Liver (tissue), 9 donors: Measurements from ENCODE around the gene DNAJA4. TPM values are rescaled to one million over a fixed set of nuclear protein-coding genes. Genes with fewer than 3 reads are reported as not detected.

ENCODE experiments used
- DNase-seq: peaks from one replicate; pipeline ENCODE4 v3.0.0-alpha.2; 2017; ENCODE audit warnings: low spot score
- H3K27ac ChIP-seq, 2 donors: one replicate each; pipeline ENCODE4 v1.7.0; 2013; ENCODE audit warnings: inconsistent platforms in 2 of 2, low read length in 2 of 2, control low read depth in 1 of 2, low read depth in 1 of 2, mild to moderate bottlenecking in 1 of 2
- H3K27me3 ChIP-seq, 4 donors: one replicate each; pipeline versions ENCODE4 v1.6.1 to v1.7.0; 2013; ENCODE audit warnings: low read length in 3 of 4, inconsistent platforms in 1 of 4, mild to moderate bottlenecking in 1 of 4, moderate library complexity in 1 of 4; ENCODE audit not compliant: control insufficient read depth in 4 of 4, insufficient read depth in 4 of 4
- H3K36me3 ChIP-seq, 4 donors: one replicate each; pipeline versions ENCODE4 v1.6.1 to v1.7.0; 2013; ENCODE audit warnings: low read length in 3 of 4, mild to moderate bottlenecking in 3 of 4, low read depth in 1 of 4, moderate library complexity in 1 of 4; ENCODE audit not compliant: control insufficient read depth in 4 of 4, insufficient read depth in 3 of 4
- H3K4me1 ChIP-seq, 4 donors: one replicate each; pipeline versions ENCODE4 v1.6.1 to v1.7.0; 2013; ENCODE audit warnings: low read length in 3 of 4, mild to moderate bottlenecking in 3 of 4, moderate library complexity in 1 of 4; ENCODE audit not compliant: control insufficient read depth in 4 of 4, insufficient read depth in 4 of 4
- H3K4me3 ChIP-seq, 3 donors: one replicate each; pipeline versions ENCODE4 v1.6.1 to v1.7.0; 2013; ENCODE audit warnings: low read length in 3 of 3, control low read depth in 1 of 3, low read depth in 1 of 3, mild to moderate bottlenecking in 1 of 3
- H3K9ac ChIP-seq, 2 donors: one replicate each; pipeline ENCODE4 v1.7.0; 2013; ENCODE audit warnings: low read length in 2 of 2, mild to moderate bottlenecking in 2 of 2, moderate library complexity in 2 of 2, control low read depth in 1 of 2, low read depth in 1 of 2
- H3K9me3 ChIP-seq, 4 donors: one replicate each; pipeline versions ENCODE4 v1.6.1 to v1.7.0; 2013; ENCODE audit warnings: low read length in 3 of 4; ENCODE audit not compliant: control insufficient read depth in 4 of 4
- ATF3 ChIP-seq: IDR thresholded peaks from 2 replicates; pipeline ENCODE4 v1.6.1; 2016; ENCODE audit warnings: antibody characterized with exemption
- CTCF ChIP-seq: fragments of 150-350 bp; IDR thresholded peaks from 2 replicates; pipeline ENCODE4 v1.5.1; 2017; ENCODE audit warnings: improper control_type of control experiment, low read depth, low read length; ENCODE audit not compliant: missing input control
- EGR1 ChIP-seq, 2 donors: IDR thresholded peaks; 2 replicates each; pipeline ENCODE4 v1.6.1; 2016 to 2018; ENCODE audit warnings: antibody characterized with exemption in 2 of 2, low read depth in 2 of 2
- FOXA1 ChIP-seq: IDR thresholded peaks from 2 replicates; pipeline ENCODE4 v1.6.1; 2016; ENCODE audit warnings: antibody characterized with exemption
- FOXA2 ChIP-seq: IDR thresholded peaks from 2 replicates; pipeline ENCODE4 v1.6.1; 2016; ENCODE audit warnings: antibody characterized with exemption
- GABPA ChIP-seq, 2 donors: IDR thresholded peaks in 1 of 2; conservative IDR thresholded peaks in 1 of 2; 2 replicates each; pipeline ENCODE4 v1.6.1; 2016; ENCODE audit warnings: antibody characterized with exemption in 2 of 2, mild to moderate bottlenecking in 1 of 2, moderate library complexity in 1 of 2
- HNF4A ChIP-seq, 2 donors: conservative IDR thresholded peaks; 2 replicates each; pipeline ENCODE4 v1.6.1; 2016; ENCODE audit warnings: antibody characterized with exemption in 2 of 2, mild to moderate bottlenecking in 2 of 2
- HNF4G ChIP-seq: IDR thresholded peaks from 2 replicates; pipeline ENCODE4 v1.6.1; 2016; ENCODE audit warnings: antibody characterized with exemption
- JUND ChIP-seq, 2 donors: IDR thresholded peaks; 2 replicates each; pipeline ENCODE4 v1.6.1; 2016; ENCODE audit warnings: antibody characterized with exemption in 2 of 2
- MAX ChIP-seq: IDR thresholded peaks from 2 replicates; pipeline ENCODE4 v1.6.1; 2016; ENCODE audit warnings: antibody characterized with exemption
- NR2F2 ChIP-seq: IDR thresholded peaks from 2 replicates; pipeline ENCODE4 v1.6.1; 2016; ENCODE audit warnings: antibody characterized with exemption
- RAD21 ChIP-seq, 2 donors: IDR thresholded peaks; 2 replicates each; pipeline ENCODE4 v1.6.1; 2016; ENCODE audit warnings: antibody characterized with exemption in 2 of 2, mild to moderate bottlenecking in 2 of 2
- REST ChIP-seq: IDR thresholded peaks from 2 replicates; pipeline ENCODE4 v1.6.1; 2016; ENCODE audit warnings: antibody characterized with exemption, mild to moderate bottlenecking
- RXRA ChIP-seq, 2 donors: IDR thresholded peaks; 2 replicates each; pipeline ENCODE4 v1.6.1; 2017 to 2018; ENCODE audit warnings: antibody characterized with exemption in 2 of 2, mild to moderate bottlenecking in 1 of 2
- SP1 ChIP-seq: IDR thresholded peaks from 2 replicates; pipeline ENCODE4 v1.6.1; 2018; ENCODE audit warnings: antibody characterized with exemption, mild to moderate bottlenecking
- TAF1 ChIP-seq: conservative IDR thresholded peaks from 2 replicates; pipeline ENCODE4 v1.6.1; 2016; ENCODE audit warnings: antibody characterized with exemption, mild to moderate bottlenecking
- YY1 ChIP-seq: IDR thresholded peaks from 2 replicates; pipeline ENCODE4 v1.6.1; 2016; ENCODE audit warnings: antibody characterized with exemption, mild to moderate bottlenecking
- ZBTB33 ChIP-seq: IDR thresholded peaks from 2 replicates; pipeline ENCODE4 v1.6.1; 2016; ENCODE audit warnings: antibody characterized with exemption
- WGBS: extraction: QIAGEN DNeasy Blood & Tissue Kit; methylation state at CpG from one replicate; pipeline ENCODE4 v1.1.7; 2013; 5-methylcytosine and 5-hydroxymethylcytosine counted together
- polyA plus RNA-seq, 2 donors: library from polyadenylated mRNA; stranded (reverse) in 1 of 2; unstranded in 1 of 2; fragments of 200-250 nt in 1 of 2; fragments of >200 nt in 1 of 2; fragmentation: Nextera tagmentation in 1 of 2; extraction: Ambion mirVana in 1 of 2; gene quantifications; one replicate each; pipeline versions ENCODE4 v1.2.1 to v1.2.3, GENCODE V29; 2013 to 2015
- total RNA-seq, 2 donors: library from RNA; depleted of rRNA; stranded (reverse); fragments of >200 nt; gene quantifications; one replicate each; pipeline ENCODE4 v1.2.3, GENCODE V29; 2014
- donor health status: healthy.
- donor health status: healthy.
- donor health status: healthy.
- donor health status: healthy.
- donor health status: healthy.

Gene DNAJA4
- total and polyA plus RNA-seq, 4 donors = 0.93 to 79.0 (median 2.0) TPM

- 86% methylated on average over 5 of the region's 5 CpGs for WGBS
- no peak overlapping the region for H3K4me3 ChIP-seq
- H3K9ac ChIP-seq = no peak overlapping the region
- no peaks in the 10 kb centered on the region for H3K36me3 ChIP-seq
- DNase-seq = no peak
- TF ChIP-seq FOXA1 = no peak
- no peak for TF ChIP-seq JUND (IDR thresholded peaks at IDR 0.05)
- no peak for TF ChIP-seq GABPA (IDR thresholded peaks at IDR 0.05 in 1 of 2, conservative IDR thresholded peaks at IDR 0.05 in 1 of 2)
- TF ChIP-seq ATF3 = no peak
- no peak for TF ChIP-seq FOXA2
- H3K27me3 ChIP-seq = no peaks in the 10 kb centered on the region
- H3K9me3 ChIP-seq = no peaks in the 10 kb centered on the region
- no peak overlapping the region for H3K27ac ChIP-seq
- peaks cover 0 to 4% (median 1%) of the 10 kb centered on the region in 4 donors for H3K4me1 ChIP-seq
These were observed 48.6 kb downstream of the DNAJA4 start for GRCh38 chr15:78312957-78313356.

- DNase-seq = no peak
- Histone ChIP-seq H3K9ac (no peak overlapping the region), H3K36me3 (no peaks in the 10 kb centered on the region), H3K4me1 (peaks cover 0 to 3% (median 1%) of the 10 kb centered on the region in 4 donors), H3K9me3 (no peaks in the 10 kb centered on the region), H3K4me3 (no peak overlapping the region), H3K27me3 (no peaks in the 10 kb centered on the region), H3K27ac (no peak overlapping the region)
- TF ChIP-seq SP1 (no peak), YY1 (no peak), HNF4A (conservative IDR thresholded peaks at IDR 0.05) (no peak), REST (no peak), EGR1 (IDR thresholded peaks at IDR 0.05; ENCODE audit: low read depth in 2 of 2) (no peak), ZBTB33 (no peak), JUND (IDR thresholded peaks at IDR 0.05) (no peak), CTCF (no peak), FOXA2 (no peak), NR2F2 (no peak), HNF4G (no peak), MAX (no peak), ATF3 (no peak), TAF1 (no peak), RAD21 (IDR thresholded peaks at IDR 0.05) (no peak), FOXA1 (no peak), RXRA (IDR thresholded peaks at IDR 0.05) (no peak)
- 70% methylated on average over 8 of the region's 8 CpGs for WGBS
These were observed 49.0 kb downstream of the DNAJA4 start for GRCh38 chr15:78313383-78313782.
